SK-N-SH treated with all-trans-retinoic acid at 6 μM for 48 hours (cell line): Measurements from ENCODE around the gene GALE.

Experiments used
- ARNTL ChIP-seq: fragments of 450-650 bp; formaldehyde crosslinking; IDR thresholded peaks from 2 replicates; pipeline ENCODE4 v1.5.0; 2020; ENCODE audit warnings: low read depth, mild to moderate bottlenecking, moderate library complexity, borderline replicate concordance
- ISL1 ChIP-seq: fragments of 250-450 bp; sonication (Bioruptor Pico); IDR thresholded peaks from 2 replicates; pipeline ENCODE4 v2.1.2; 2022; ENCODE audit warnings: mild to moderate bottlenecking, moderate library complexity
- OSR1 ChIP-seq: fragments of 250-450 bp; sonication (Bioruptor Pico); IDR thresholded peaks from 2 replicates; pipeline ENCODE4 v1.8.0; 2022; ENCODE audit warnings: moderate library complexity, mild to moderate bottlenecking, inconsistent platforms
- ZFP30 ChIP-seq: fragments of 450-650 bp; formaldehyde crosslinking; IDR thresholded peaks from 2 replicates; pipeline ENCODE4 v1.5.0; 2022; ENCODE audit warnings: mild to moderate bottlenecking, moderate library complexity
- ZNF70 ChIP-seq: fragments of 450-650 bp; formaldehyde crosslinking; IDR thresholded peaks from 2 replicates; pipeline ENCODE4 v1.5.0; 2020; ENCODE audit warnings: mild to moderate bottlenecking, moderate library complexity
- TF ChIP-seq, protein P1 (sequence below): fragments of 250-450 bp; sonication (Bioruptor Pico); IDR thresholded peaks from 2 replicates; pipeline ENCODE4 v1.5.0; 2020; ENCODE audit warnings: mild to moderate bottlenecking, moderate library complexity
- TF ChIP-seq, protein P2 (sequence below): fragments of 250-450 bp; sonication (Bioruptor Pico); IDR thresholded peaks from 2 replicates; pipeline ENCODE4 v1.5.1; 2020; ENCODE audit warnings: low read depth, mild to moderate bottlenecking, moderate library complexity

DNA sequence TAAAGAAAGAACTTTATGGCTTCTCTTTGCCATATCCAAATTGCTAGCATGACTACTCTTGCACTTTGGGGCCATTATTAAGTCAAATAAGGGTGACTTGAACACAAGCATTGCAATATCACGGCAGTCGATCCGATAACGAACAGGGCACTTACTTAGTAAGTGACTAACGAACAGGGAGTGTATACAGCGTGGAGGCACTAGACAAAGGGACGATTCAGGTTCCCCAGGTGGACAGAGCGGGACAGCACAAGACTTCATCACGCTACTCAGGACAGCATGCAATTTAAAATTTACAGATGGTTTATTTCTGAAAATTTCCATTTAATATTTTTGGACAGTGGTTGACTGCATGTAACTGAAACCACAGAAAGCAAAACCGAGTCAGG, 27.7 kb downstream of the GALE start:
- no peak for TF ChIP-seq OSR1
- no peak for TF ChIP-seq ARNTL (CRISPR knock-in tag)
- no peak for TF ChIP-seq ISL1 (CRISPR knock-in tag)
- TF ChIP-seq, protein P1, sequence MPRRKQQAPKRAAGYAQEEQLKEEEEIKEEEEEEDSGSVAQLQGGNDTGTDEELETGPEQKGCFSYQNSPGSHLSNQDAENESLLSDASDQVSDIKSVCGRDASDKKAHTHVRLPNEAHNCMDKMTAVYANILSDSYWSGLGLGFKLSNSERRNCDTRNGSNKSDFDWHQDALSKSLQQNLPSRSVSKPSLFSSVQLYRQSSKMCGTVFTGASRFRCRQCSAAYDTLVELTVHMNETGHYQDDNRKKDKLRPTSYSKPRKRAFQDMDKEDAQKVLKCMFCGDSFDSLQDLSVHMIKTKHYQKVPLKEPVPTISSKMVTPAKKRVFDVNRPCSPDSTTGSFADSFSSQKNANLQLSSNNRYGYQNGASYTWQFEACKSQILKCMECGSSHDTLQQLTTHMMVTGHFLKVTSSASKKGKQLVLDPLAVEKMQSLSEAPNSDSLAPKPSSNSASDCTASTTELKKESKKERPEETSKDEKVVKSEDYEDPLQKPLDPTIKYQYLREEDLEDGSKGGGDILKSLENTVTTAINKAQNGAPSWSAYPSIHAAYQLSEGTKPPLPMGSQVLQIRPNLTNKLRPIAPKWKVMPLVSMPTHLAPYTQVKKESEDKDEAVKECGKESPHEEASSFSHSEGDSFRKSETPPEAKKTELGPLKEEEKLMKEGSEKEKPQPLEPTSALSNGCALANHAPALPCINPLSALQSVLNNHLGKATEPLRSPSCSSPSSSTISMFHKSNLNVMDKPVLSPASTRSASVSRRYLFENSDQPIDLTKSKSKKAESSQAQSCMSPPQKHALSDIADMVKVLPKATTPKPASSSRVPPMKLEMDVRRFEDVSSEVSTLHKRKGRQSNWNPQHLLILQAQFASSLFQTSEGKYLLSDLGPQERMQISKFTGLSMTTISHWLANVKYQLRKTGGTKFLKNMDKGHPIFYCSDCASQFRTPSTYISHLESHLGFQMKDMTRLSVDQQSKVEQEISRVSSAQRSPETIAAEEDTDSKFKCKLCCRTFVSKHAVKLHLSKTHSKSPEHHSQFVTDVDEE (CRISPR knock-in tag): no peak
- TF ChIP-seq, protein P2, sequence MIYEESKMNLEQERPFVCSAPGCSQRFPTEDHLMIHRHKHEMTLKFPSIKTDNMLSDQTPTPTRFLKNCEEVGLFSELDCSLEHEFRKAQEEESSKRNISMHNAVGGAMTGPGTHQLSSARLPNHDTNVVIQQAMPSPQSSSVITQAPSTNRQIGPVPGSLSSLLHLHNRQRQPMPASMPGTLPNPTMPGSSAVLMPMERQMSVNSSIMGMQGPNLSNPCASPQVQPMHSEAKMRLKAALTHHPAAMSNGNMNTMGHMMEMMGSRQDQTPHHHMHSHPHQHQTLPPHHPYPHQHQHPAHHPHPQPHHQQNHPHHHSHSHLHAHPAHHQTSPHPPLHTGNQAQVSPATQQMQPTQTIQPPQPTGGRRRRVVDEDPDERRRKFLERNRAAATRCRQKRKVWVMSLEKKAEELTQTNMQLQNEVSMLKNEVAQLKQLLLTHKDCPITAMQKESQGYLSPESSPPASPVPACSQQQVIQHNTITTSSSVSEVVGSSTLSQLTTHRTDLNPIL (CRISPR knock-in tag): no peak
- no peak for TF ChIP-seq ZFP30 (CRISPR knock-in tag)
- no peak for TF ChIP-seq ZNF70 (CRISPR knock-in tag)
